ENCODE results near the gene FOXO3B. TPM values are rescaled to one million over a fixed set of nuclear protein-coding genes. Genes with fewer than 3 reads are reported as not detected.
A peak's percentile ranks its signal among the peaks of the same experiment; 100 is the strongest.
"Not testable (repeated sequence)": the region's sequence is repeated elsewhere in the genome, so short reads cannot be mapped to it uniquely, and the experiment has no call there.

The FOXO3B gene
- total and polyA plus RNA-seq, 2 donors (not counting 1 experiment from before 2014, with no cell fraction given): 1.8 to 7.1 TPM

GRCh38 chr17:18666326-18666725, 15.8 kb downstream of the FOXO3B start:
- H3K27me3 Mint-ChIP-seq; H3K36me3 ChIP-seq (replicated peaks in 1 of 2; ENCODE audit: control extremely low read depth in 1 of 2, control insufficient read depth in 1 of 2, extremely low read depth in 1 of 2, insufficient read depth in 2 of 2, low read length in 1 of 2); H3K4me1 Mint-ChIP-seq; intact Hi-C loops (cut with micrococcal nuclease); H3K9ac ChIP-seq (ENCODE audit: low read length); H3K79me2 ChIP-seq (ENCODE audit: control insufficient read depth, insufficient read depth, low read length); H3K4me3 ChIP-seq (ENCODE audit: control extremely low read depth in 1 of 5, extremely low read depth in 1 of 5, insufficient read depth in 1 of 5, low read depth in 2 of 5, low read length in 4 of 5); CTCF ChIA-PET; H3K27me3 ChIP-seq (replicated peaks in 1 of 4; ENCODE audit: control extremely low read depth in 1 of 4, control insufficient read depth in 3 of 4, insufficient read depth in 4 of 4, low read length in 3 of 4); H3K27ac Mint-ChIP-seq; H4K20me1 ChIP-seq (ENCODE audit: control insufficient read depth, insufficient read depth, low read length, poor library complexity, severe bottlenecking); POLR2A ChIA-PET; H3K4me1 ChIP-seq (ENCODE audit: control insufficient read depth in 2 of 2, insufficient read depth in 2 of 2, low read length in 2 of 2); H2AFZ ChIP-seq (ENCODE audit: insufficient read depth, low read depth, low read length, poor library complexity, severe bottlenecking); H3K27ac ChIP-seq (ENCODE audit: low read length in 2 of 2); DNase-seq; H3K4me3 Mint-ChIP-seq; ATAC-seq (ENCODE audit: low read depth); H3K4me2 ChIP-seq (replicated peaks; ENCODE audit: low read depth, low read length, poor library complexity, severe bottlenecking): not testable (repeated sequence)
- H3K9me3 Mint-ChIP-seq (ENCODE audit: insufficient read depth): peaks cover 13% of the 10 kb centered on the region
- H3K9me3 ChIP-seq (ENCODE audit: control extremely low read depth in 1 of 3, control insufficient read depth in 2 of 3, insufficient read depth in 1 of 3, low read length in 2 of 3): peaks cover 3 to 15% (median 13%) of the 10 kb centered on the region in 3 donors
- no CpG with 5 or more reads among the region's 2 CpGs for WGBS (ENCODE audit: insufficient coverage)

DNA sequence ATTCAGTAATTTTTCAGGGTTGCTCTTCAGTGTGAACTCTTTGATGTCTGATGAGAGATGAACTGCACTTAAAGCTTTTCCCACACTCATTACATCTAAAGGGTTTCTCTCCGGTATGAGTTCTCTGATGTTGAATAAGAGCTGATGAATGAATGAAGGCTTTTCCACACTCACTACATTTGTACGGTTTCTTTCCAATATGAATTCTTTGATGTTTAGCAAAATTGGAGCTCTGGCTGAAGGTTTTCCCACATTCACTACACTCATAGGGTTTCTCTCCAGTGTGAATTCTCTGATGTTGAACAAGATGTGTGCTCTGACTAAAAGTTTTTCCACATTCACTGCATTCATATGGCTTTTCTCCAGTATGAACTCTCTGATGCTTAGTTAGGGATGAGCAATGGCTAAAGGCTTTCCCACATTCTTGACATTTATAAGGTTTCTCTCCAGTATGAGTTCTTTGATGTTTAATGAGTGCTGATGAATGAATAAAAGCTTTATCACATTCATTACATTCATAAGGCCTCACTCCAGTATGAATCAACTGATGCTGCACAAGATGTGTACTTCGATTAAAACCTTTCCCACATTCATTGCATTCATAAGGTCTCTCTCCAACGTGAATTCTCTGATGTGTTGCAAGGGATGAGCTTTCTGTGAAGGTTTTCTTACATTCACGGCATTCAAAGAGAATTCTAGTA, 20.0 kb downstream of the FOXO3B start:
- H3K27ac Mint-ChIP-seq; H2AFZ ChIP-seq (ENCODE audit: insufficient read depth, low read depth, low read length, poor library complexity, severe bottlenecking); POLR2A ChIA-PET; H3K79me2 ChIP-seq (ENCODE audit: control insufficient read depth, insufficient read depth, low read length); H3K9ac ChIP-seq (ENCODE audit: low read length); H3K4me3 Mint-ChIP-seq; H3K27me3 ChIP-seq (replicated peaks in 1 of 4; ENCODE audit: control extremely low read depth in 1 of 4, control insufficient read depth in 3 of 4, insufficient read depth in 4 of 4, low read length in 3 of 4); H3K4me2 ChIP-seq (replicated peaks; ENCODE audit: low read depth, low read length, poor library complexity, severe bottlenecking); H4K20me1 ChIP-seq (ENCODE audit: control insufficient read depth, insufficient read depth, low read length, poor library complexity, severe bottlenecking); H3K27ac ChIP-seq (ENCODE audit: low read length in 2 of 2); H3K27me3 Mint-ChIP-seq; DNase-seq; intact Hi-C loops (cut with micrococcal nuclease); CTCF ChIA-PET; H3K4me3 ChIP-seq (ENCODE audit: control extremely low read depth in 1 of 5, extremely low read depth in 1 of 5, insufficient read depth in 1 of 5, low read depth in 2 of 5, low read length in 4 of 5); ATAC-seq (ENCODE audit: low read depth); H3K36me3 ChIP-seq (replicated peaks in 1 of 2; ENCODE audit: control extremely low read depth in 1 of 2, control insufficient read depth in 1 of 2, extremely low read depth in 1 of 2, insufficient read depth in 2 of 2, low read length in 1 of 2); H3K4me1 Mint-ChIP-seq; H3K4me1 ChIP-seq (ENCODE audit: control insufficient read depth in 2 of 2, insufficient read depth in 2 of 2, low read length in 2 of 2): not testable (repeated sequence)
- H3K9me3 ChIP-seq (ENCODE audit: control extremely low read depth in 1 of 3, control insufficient read depth in 2 of 3, insufficient read depth in 1 of 3, low read length in 2 of 3): peaks cover 3 to 28% (median 12%) of the 10 kb centered on the region in 3 donors
- WGBS (ENCODE audit: insufficient coverage): no CpG with 5 or more reads among the region's 5 CpGs
- H3K9me3 Mint-ChIP-seq (ENCODE audit: insufficient read depth): peaks cover 11% of the 10 kb centered on the region

DNA sequence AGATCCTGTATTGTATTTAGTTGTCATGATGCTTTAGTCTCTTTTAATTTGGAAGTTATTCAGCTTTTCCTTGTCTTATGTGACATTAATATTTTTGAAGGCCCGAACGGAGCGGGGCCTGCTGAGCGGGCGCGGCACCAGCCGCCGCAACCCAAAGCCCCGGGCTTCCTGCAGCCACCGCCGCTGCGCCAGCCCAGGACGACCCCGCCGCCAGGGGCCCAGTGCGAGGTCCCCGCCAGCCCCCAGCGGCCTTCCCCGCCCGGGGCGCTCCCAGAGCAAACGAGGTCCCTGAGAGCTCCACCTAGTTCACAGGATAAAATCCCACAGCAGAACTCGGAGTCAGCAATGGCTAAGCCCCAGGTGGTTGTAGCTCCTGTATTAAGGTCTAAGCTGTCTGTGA, 32.0 kb downstream of the FOXO3B start:
- H3K27me3 Mint-ChIP-seq; DNase-seq; H3K9me3 Mint-ChIP-seq (ENCODE audit: insufficient read depth); H3K4me1 ChIP-seq (ENCODE audit: control insufficient read depth in 2 of 2, insufficient read depth in 2 of 2, low read length in 2 of 2); H4K20me1 ChIP-seq (ENCODE audit: control insufficient read depth, insufficient read depth, low read length, poor library complexity, severe bottlenecking); H3K27ac ChIP-seq (ENCODE audit: low read length in 2 of 2); POLR2A ChIA-PET; H2AFZ ChIP-seq (ENCODE audit: insufficient read depth, low read depth, low read length, poor library complexity, severe bottlenecking); H3K79me2 ChIP-seq (ENCODE audit: control insufficient read depth, insufficient read depth, low read length); H3K27ac Mint-ChIP-seq; H3K27me3 ChIP-seq (replicated peaks in 1 of 4; ENCODE audit: control extremely low read depth in 1 of 4, control insufficient read depth in 3 of 4, insufficient read depth in 4 of 4, low read length in 3 of 4); H3K4me3 ChIP-seq (ENCODE audit: control extremely low read depth in 1 of 5, extremely low read depth in 1 of 5, insufficient read depth in 1 of 5, low read depth in 2 of 5, low read length in 4 of 5); CTCF ChIA-PET; H3K4me2 ChIP-seq (replicated peaks; ENCODE audit: low read depth, low read length, poor library complexity, severe bottlenecking); H3K36me3 ChIP-seq (replicated peaks in 1 of 2; ENCODE audit: control extremely low read depth in 1 of 2, control insufficient read depth in 1 of 2, extremely low read depth in 1 of 2, insufficient read depth in 2 of 2, low read length in 1 of 2); H3K4me3 Mint-ChIP-seq; intact Hi-C loops (cut with micrococcal nuclease); H3K4me1 Mint-ChIP-seq; H3K9me3 ChIP-seq (ENCODE audit: control extremely low read depth in 1 of 3, control insufficient read depth in 2 of 3, insufficient read depth in 1 of 3, low read length in 2 of 3); H3K9ac ChIP-seq (ENCODE audit: low read length): not testable (repeated sequence)
- 88% methylated on average over 4 of the region's 23 CpGs for WGBS (ENCODE audit: insufficient coverage)
- peak; percentile 33 for ATAC-seq (ENCODE audit: low read depth)

GRCh38 chr17:18644291-18644690, 37.8 kb downstream of the FOXO3B start, which contains the start of gene TBC1D28:
Gene TBC1D28, minus strand, starts transcription at chr17:18644391. Its CDS starts 3,039 bp downstream, at chr17:18641352.
- CTCF ChIA-PET; H3K27me3 ChIP-seq (replicated peaks in 1 of 4; ENCODE audit: control extremely low read depth in 1 of 4, control insufficient read depth in 3 of 4, insufficient read depth in 4 of 4, low read length in 3 of 4); H3K9me3 ChIP-seq (ENCODE audit: control extremely low read depth in 1 of 3, control insufficient read depth in 2 of 3, insufficient read depth in 1 of 3, low read length in 2 of 3); ATAC-seq (ENCODE audit: low read depth); H4K20me1 ChIP-seq (ENCODE audit: control insufficient read depth, insufficient read depth, low read length, poor library complexity, severe bottlenecking); H3K9me3 Mint-ChIP-seq (ENCODE audit: insufficient read depth); H3K27ac Mint-ChIP-seq; H3K79me2 ChIP-seq (ENCODE audit: control insufficient read depth, insufficient read depth, low read length); POLR2A ChIA-PET; H2AFZ ChIP-seq (ENCODE audit: insufficient read depth, low read depth, low read length, poor library complexity, severe bottlenecking); H3K4me2 ChIP-seq (replicated peaks; ENCODE audit: low read depth, low read length, poor library complexity, severe bottlenecking); H3K9ac ChIP-seq (ENCODE audit: low read length); H3K4me3 ChIP-seq (ENCODE audit: control extremely low read depth in 1 of 5, extremely low read depth in 1 of 5, insufficient read depth in 1 of 5, low read depth in 2 of 5, low read length in 4 of 5); H3K4me3 Mint-ChIP-seq; H3K27me3 Mint-ChIP-seq; H3K36me3 ChIP-seq (replicated peaks in 1 of 2; ENCODE audit: control extremely low read depth in 1 of 2, control insufficient read depth in 1 of 2, extremely low read depth in 1 of 2, insufficient read depth in 2 of 2, low read length in 1 of 2); H3K27ac ChIP-seq (ENCODE audit: low read length in 2 of 2); H3K4me1 ChIP-seq (ENCODE audit: control insufficient read depth in 2 of 2, insufficient read depth in 2 of 2, low read length in 2 of 2); H3K4me1 Mint-ChIP-seq; DNase-seq; intact Hi-C loops (cut with micrococcal nuclease): not testable (repeated sequence)
- 100% methylated on average over 4 of the region's 9 CpGs for WGBS (ENCODE audit: insufficient coverage)

Data from B cell (primary cell).